GM23338 (cell line): ENCODE measurements around the gene TRIM31.

ENCODE experiments used
- CREB1 ChIP-seq: fragments of 250-450 bp; sonication (Bioruptor Pico); IDR thresholded peaks from 2 replicates; pipeline ENCODE4 v1.5.0; 2020; ENCODE audit warnings: low read depth, mild to moderate bottlenecking, moderate library complexity
- EZH2 ChIP-seq: fragments of 200-600 bp; sonication (generic); IDR thresholded peaks from one replicate; pipeline ENCODE4 v1.8.0; 2017; ENCODE audit warnings: antibody characterized with exemption, mild to moderate bottlenecking, low read depth; ENCODE audit not compliant: unreplicated experiment
- EZH2phosphoT487 ChIP-seq: fragments of 200-600 bp; sonication (generic); IDR thresholded peaks from one replicate; pipeline ENCODE4 v1.8.1; 2018; ENCODE audit warnings: antibody characterized with exemption; ENCODE audit not compliant: unreplicated experiment
- JUNB ChIP-seq: IDR thresholded peaks from one replicate; pipeline ENCODE4 v1.6.1; 2016; ENCODE audit warnings: antibody characterized with exemption; ENCODE audit not compliant: unreplicated experiment
- POLR2AphosphoS5 ChIP-seq: IDR thresholded peaks from 2 replicates; pipeline ENCODE4 v1.6.1; 2016; ENCODE audit warnings: antibody characterized with exemption, low read depth
- ZNF331 ChIP-seq: fragments of 250-450 bp; sonication (Bioruptor Pico); IDR thresholded peaks from 2 replicates; pipeline ENCODE4 v1.5.0; 2020; ENCODE audit warnings: low read depth, mild to moderate bottlenecking, moderate library complexity
- TF ChIP-seq, protein P1 (sequence below), 2 experiments: fragments of 200-600 bp in 1 of 2; sonication (generic) in 1 of 2; conservative IDR thresholded peaks; 2 replicates each; pipeline versions ENCODE4 v1.5.1 to v1.6.1; 2016 to 2017; ENCODE audit warnings: antibody characterized with exemption in 2 of 2, low read depth in 2 of 2, mild to moderate bottlenecking in 2 of 2, moderate library complexity in 1 of 2
- TF ChIP-seq, protein P2 (sequence below): IDR thresholded peaks from one replicate; pipeline ENCODE4 v1.6.1; 2018; ENCODE audit warnings: antibody characterized with exemption; ENCODE audit not compliant: unreplicated experiment
- TF ChIP-seq, protein P3 (sequence below): fragments of 250-450 bp; sonication (Bioruptor Pico); IDR thresholded peaks from 2 replicates; pipeline ENCODE4 v1.5.0; 2020; ENCODE audit warnings: mild to moderate bottlenecking, moderate library complexity

DNA sequence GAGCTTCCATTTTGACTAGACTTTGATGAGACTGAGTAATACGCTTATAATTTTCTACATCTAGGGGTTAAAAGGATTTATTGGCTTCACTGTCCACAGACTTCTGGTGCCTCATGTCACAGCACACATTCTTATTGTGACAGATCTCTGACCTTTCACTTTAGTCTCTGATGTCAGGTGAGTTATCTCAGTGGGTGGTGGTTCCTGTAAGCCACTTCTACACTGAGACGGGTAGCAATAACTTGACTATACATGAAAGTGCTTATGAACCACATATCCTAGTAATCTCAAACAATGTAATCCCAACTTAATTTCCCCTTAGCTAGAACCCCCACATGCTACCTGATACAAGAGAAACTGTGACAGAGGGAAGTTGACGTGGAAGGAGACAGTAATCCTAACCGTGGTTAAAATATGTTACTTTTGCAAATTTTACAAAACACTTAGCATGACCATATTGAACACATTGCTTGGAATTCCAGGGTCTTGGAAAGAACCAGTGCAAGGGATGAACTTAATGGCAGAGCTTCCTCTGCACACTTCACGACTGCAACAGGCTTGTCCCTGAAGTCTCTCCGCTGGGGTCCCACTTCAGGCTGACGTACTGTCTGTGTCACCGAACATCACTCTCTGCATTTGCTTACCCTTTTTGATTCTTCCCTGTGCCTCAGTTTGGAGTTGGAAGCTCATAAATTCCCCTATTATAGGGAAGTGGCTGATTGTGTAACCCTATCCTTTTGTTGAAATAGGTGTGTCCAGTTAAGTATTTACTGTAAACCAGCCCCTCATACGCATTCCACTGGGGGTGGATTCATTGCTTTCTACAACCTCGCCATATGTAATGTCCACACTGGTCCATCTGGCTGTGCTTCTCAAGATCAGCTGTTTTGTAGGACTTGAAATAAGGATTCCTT, 16.6 kb upstream of the TRIM31 start:
- TF ChIP-seq, protein P1, sequence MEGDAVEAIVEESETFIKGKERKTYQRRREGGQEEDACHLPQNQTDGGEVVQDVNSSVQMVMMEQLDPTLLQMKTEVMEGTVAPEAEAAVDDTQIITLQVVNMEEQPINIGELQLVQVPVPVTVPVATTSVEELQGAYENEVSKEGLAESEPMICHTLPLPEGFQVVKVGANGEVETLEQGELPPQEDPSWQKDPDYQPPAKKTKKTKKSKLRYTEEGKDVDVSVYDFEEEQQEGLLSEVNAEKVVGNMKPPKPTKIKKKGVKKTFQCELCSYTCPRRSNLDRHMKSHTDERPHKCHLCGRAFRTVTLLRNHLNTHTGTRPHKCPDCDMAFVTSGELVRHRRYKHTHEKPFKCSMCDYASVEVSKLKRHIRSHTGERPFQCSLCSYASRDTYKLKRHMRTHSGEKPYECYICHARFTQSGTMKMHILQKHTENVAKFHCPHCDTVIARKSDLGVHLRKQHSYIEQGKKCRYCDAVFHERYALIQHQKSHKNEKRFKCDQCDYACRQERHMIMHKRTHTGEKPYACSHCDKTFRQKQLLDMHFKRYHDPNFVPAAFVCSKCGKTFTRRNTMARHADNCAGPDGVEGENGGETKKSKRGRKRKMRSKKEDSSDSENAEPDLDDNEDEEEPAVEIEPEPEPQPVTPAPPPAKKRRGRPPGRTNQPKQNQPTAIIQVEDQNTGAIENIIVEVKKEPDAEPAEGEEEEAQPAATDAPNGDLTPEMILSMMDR (conservative IDR thresholded peaks at IDR 0.05; ENCODE audit: low read depth in 2 of 2) = no peak
- TF ChIP-seq POLR2AphosphoS5 (no peak), EZH2phosphoT487 (no peak), EZH2 (no peak), CREB1 (no peak), JUNB (no peak), ZNF331 (CRISPR knock-in tag) (no peak)
- TF ChIP-seq, protein P2, sequence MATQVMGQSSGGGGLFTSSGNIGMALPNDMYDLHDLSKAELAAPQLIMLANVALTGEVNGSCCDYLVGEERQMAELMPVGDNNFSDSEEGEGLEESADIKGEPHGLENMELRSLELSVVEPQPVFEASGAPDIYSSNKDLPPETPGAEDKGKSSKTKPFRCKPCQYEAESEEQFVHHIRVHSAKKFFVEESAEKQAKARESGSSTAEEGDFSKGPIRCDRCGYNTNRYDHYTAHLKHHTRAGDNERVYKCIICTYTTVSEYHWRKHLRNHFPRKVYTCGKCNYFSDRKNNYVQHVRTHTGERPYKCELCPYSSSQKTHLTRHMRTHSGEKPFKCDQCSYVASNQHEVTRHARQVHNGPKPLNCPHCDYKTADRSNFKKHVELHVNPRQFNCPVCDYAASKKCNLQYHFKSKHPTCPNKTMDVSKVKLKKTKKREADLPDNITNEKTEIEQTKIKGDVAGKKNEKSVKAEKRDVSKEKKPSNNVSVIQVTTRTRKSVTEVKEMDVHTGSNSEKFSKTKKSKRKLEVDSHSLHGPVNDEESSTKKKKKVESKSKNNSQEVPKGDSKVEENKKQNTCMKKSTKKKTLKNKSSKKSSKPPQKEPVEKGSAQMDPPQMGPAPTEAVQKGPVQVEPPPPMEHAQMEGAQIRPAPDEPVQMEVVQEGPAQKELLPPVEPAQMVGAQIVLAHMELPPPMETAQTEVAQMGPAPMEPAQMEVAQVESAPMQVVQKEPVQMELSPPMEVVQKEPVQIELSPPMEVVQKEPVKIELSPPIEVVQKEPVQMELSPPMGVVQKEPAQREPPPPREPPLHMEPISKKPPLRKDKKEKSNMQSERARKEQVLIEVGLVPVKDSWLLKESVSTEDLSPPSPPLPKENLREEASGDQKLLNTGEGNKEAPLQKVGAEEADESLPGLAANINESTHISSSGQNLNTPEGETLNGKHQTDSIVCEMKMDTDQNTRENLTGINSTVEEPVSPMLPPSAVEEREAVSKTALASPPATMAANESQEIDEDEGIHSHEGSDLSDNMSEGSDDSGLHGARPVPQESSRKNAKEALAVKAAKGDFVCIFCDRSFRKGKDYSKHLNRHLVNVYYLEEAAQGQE = no peak
- TF ChIP-seq, protein P3, sequence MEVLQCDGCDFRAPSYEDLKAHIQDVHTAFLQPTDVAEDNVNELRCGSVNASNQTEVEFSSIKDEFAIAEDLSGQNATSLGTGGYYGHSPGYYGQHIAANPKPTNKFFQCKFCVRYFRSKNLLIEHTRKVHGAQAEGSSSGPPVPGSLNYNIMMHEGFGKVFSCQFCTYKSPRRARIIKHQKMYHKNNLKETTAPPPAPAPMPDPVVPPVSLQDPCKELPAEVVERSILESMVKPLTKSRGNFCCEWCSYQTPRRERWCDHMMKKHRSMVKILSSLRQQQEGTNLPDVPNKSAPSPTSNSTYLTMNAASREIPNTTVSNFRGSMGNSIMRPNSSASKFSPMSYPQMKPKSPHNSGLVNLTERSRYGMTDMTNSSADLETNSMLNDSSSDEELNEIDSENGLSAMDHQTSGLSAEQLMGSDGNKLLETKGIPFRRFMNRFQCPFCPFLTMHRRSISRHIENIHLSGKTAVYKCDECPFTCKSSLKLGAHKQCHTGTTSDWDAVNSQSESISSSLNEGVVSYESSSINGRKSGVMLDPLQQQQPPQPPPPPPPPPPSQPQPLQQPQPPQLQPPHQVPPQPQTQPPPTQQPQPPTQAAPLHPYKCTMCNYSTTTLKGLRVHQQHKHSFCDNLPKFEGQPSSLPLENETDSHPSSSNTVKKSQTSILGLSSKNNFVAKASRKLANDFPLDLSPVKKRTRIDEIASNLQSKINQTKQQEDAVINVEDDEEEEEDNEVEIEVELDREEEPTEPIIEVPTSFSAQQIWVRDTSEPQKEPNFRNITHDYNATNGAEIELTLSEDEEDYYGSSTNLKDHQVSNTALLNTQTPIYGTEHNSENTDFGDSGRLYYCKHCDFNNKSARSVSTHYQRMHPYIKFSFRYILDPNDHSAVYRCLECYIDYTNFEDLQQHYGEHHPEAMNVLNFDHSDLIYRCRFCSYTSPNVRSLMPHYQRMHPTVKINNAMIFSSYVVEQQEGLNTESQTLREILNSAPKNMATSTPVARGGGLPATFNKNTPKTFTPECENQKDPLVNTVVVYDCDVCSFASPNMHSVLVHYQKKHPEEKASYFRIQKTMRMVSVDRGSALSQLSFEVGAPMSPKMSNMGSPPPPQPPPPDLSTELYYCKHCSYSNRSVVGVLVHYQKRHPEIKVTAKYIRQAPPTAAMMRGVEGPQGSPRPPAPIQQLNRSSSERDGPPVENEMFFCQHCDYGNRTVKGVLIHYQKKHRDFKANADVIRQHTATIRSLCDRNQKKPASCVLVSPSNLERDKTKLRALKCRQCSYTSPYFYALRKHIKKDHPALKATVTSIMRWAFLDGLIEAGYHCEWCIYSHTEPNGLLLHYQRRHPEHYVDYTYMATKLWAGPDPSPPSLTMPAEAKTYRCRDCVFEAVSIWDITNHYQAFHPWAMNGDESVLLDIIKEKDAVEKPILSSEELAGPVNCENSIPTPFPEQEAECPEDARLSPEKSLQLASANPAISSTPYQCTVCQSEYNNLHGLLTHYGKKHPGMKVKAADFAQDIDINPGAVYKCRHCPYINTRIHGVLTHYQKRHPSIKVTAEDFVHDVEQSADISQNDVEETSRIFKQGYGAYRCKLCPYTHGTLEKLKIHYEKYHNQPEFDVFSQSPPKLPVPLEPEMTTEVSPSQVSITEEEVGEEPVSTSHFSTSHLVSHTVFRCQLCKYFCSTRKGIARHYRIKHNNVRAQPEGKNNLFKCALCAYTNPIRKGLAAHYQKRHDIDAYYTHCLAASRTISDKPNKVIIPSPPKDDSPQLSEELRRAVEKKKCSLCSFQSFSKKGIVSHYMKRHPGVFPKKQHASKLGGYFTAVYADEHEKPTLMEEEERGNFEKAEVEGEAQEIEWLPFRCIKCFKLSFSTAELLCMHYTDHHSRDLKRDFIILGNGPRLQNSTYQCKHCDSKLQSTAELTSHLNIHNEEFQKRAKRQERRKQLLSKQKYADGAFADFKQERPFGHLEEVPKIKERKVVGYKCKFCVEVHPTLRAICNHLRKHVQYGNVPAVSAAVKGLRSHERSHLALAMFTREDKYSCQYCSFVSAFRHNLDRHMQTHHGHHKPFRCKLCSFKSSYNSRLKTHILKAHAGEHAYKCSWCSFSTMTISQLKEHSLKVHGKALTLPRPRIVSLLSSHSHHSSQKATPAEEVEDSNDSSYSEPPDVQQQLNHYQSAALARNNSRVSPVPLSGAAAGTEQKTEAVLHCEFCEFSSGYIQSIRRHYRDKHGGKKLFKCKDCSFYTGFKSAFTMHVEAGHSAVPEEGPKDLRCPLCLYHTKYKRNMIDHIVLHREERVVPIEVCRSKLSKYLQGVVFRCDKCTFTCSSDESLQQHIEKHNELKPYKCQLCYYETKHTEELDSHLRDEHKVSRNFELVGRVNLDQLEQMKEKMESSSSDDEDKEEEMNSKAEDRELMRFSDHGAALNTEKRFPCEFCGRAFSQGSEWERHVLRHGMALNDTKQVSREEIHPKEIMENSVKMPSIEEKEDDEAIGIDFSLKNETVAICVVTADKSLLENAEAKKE (CRISPR knock-in tag) = no peak
